Muscle of leg (tissue), 11 donors: ENCODE measurements around the gene PLXNA4. TPM values are rescaled to one million over a fixed set of nuclear protein-coding genes. Genes with fewer than 3 reads are reported as not detected.

Source experiments
- DNase-seq: peaks from one replicate; pipeline ENCODE4 v3.0.0; 2013
- H3K27ac ChIP-seq: one replicate; pipeline ENCODE4 v1.5.1; 2013; ENCODE audit warnings: mild to moderate bottlenecking, low read length, control low read depth
- H3K27me3 ChIP-seq: one replicate; pipeline ENCODE4 v1.6.1; 2013; ENCODE audit warnings: low read length; ENCODE audit not compliant: control insufficient read depth, insufficient read depth
- H3K36me3 ChIP-seq: one replicate; pipeline ENCODE4 v1.6.1; 2013; ENCODE audit warnings: low read length; ENCODE audit not compliant: control insufficient read depth, insufficient read depth
- H3K4me1 ChIP-seq: one replicate; pipeline ENCODE4 v1.6.1; 2013; ENCODE audit warnings: low read length; ENCODE audit not compliant: control insufficient read depth, insufficient read depth
- H3K4me3 ChIP-seq: one replicate; pipeline ENCODE4 v1.5.1; 2013; ENCODE audit warnings: low read length, control low read depth
- H3K9me3 ChIP-seq: replicated peaks from 2 replicates; pipeline ENCODE4 v1.6.1; 2013; ENCODE audit warnings: low read depth, low read length; ENCODE audit not compliant: control insufficient read depth
- WGBS: methylation state at CpG from one replicate; pipeline ENCODE4 v1.1.5; 2013; ENCODE audit warnings: missing lambda C conversion rate; ENCODE audit not compliant: insufficient coverage; 5-methylcytosine and 5-hydroxymethylcytosine counted together
- polyA plus RNA-seq, 8 donors: library from polyadenylated mRNA; unstranded; fragments of 120-200 nt; gene quantifications; one replicate each; pipeline versions ENCODE4 v1.2.1 to v1.2.3, GENCODE V29; 2013; ENCODE audit warnings: inconsistent platforms in 1 of 8, low replicate concordance in 1 of 8; ENCODE audit not compliant: insufficient read length in 8 of 8, insufficient read depth in 1 of 8
- total RNA-seq: library from RNA; stranded (reverse); fragments of 120-200 nt; gene quantifications from one replicate; pipeline ENCODE4 v1.2.4, GENCODE V29; 2013

PLXNA4 gene
- total and polyA plus RNA-seq, 9 donors, result 1.3 to 3.3 (median 2.1) TPM

DNA sequence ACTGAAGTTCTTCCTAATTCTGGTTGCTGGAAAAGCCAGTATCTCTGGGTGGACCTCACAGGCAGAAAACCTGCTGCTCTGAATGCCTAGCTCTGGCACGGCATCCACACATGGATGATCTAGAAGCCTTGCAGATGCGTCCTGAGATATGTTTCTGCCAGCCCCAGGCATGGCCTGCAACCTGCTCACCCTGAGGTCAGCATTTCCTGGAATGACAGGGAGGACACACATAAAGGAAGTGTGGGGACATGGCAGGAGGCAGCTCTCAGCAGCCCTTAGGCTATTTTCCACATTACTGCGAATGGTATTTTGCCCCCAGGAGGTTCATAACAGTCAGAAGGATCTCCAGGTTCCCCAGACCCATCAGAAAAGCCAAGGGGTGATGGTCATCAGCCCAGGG, 23.2 kb downstream of the PLXNA4 start:
- no peaks in the 10 kb centered on the region for H3K4me1 ChIP-seq
- 80% methylated on average over 1 of the region's 3 CpGs for WGBS
- H3K4me3 ChIP-seq, result no peak overlapping the region
- no peak for DNase-seq
- H3K27me3 ChIP-seq, result peaks cover 2% of the 10 kb centered on the region
- peaks cover 12% of the 10 kb centered on the region for H3K9me3 ChIP-seq
- no peak overlapping the region for H3K27ac ChIP-seq
- H3K36me3 ChIP-seq, result no peaks in the 10 kb centered on the region

DNA sequence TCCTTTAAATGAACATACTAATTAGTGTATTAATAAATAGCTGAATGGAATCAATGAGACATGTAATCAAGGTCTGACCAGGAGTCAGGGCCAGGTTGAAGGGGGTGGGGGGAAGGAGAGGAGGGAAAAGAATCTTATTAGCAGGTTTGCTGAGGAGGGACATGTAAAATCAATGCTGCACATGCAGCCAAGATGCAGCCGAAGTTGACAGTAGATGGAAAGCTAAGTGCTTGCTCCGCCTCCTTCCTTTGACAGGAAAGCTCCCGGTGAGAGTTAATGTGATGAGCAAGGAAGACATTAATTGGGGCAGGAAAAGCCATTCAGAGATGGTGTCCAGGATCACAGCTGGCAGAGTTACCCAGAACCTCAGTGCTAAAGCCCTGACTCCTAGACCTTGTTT, 24.4 kb downstream of the PLXNA4 start:
- H3K9me3 ChIP-seq, result peaks cover 12% of the 10 kb centered on the region
- H3K27me3 ChIP-seq, result peaks cover 2% of the 10 kb centered on the region
- H3K4me3 ChIP-seq, result no peak overlapping the region
- no peaks in the 10 kb centered on the region for H3K4me1 ChIP-seq
- H3K36me3 ChIP-seq, result no peaks in the 10 kb centered on the region
- 75% methylated on average over 2 of the region's 3 CpGs for WGBS
- no peak for DNase-seq
- no peak overlapping the region for H3K27ac ChIP-seq

DNA sequence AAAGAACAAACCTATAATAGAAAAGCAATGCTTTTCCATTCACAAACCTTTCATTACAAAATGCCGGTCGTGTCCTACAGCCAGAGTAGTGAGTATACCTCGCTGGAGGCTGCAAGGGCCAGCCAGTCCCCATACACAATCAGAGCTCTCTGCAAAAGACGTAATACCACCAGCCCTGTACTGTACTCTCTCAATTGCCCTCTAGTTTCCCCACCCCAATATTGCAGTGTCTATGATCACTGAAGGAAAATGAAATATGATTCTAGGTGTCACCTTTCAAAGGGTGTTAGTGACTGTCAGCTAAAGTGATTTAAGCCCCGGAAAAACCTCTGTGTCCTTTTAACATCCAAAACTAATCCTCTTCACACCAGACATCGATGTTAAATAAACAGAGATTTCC, 24.8 kb downstream of the PLXNA4 start:
- Histone ChIP-seq H3K4me1 (no peaks in the 10 kb centered on the region), H3K36me3 (no peaks in the 10 kb centered on the region), H3K27me3 (peaks cover 2% of the 10 kb centered on the region), H3K4me3 (no peak overlapping the region), H3K27ac (no peak overlapping the region), H3K9me3 (peaks cover 12% of the 10 kb centered on the region)
- 100% methylated on average over 3 of the region's 6 CpGs for WGBS
- DNase-seq, result no peak

- no peaks in the 10 kb centered on the region for H3K4me1 ChIP-seq
- peaks cover 2% of the 10 kb centered on the region for H3K27me3 ChIP-seq
- DNase-seq, result no peak
- H3K36me3 ChIP-seq, result no peaks in the 10 kb centered on the region
- H3K27ac ChIP-seq, result no peak overlapping the region
- H3K4me3 ChIP-seq, result no peak overlapping the region
- no CpG with 5 or more reads among the region's 4 CpGs for WGBS
- H3K9me3 ChIP-seq, result peaks cover 12% of the 10 kb centered on the region
These were observed 27.7 kb downstream of the PLXNA4 start for GRCh38 chr7:132548489-132549078.

GRCh38 chr7:132547821-132548220, 28.4 kb downstream of the PLXNA4 start:
- Histone ChIP-seq H3K36me3 (no peaks in the 10 kb centered on the region), H3K4me3 (no peak overlapping the region), H3K27ac (no peak overlapping the region), H3K27me3 (peaks cover 2% of the 10 kb centered on the region), H3K9me3 (peaks cover 12% of the 10 kb centered on the region), H3K4me1 (no peaks in the 10 kb centered on the region)
- WGBS, result 30% methylated on average over 2 of the region's 6 CpGs
- DNase-seq, result peak; percentile 25

- Histone ChIP-seq H3K36me3 (no peaks in the 10 kb centered on the region), H3K4me3 (no peak overlapping the region), H3K9me3 (peaks cover 11% of the 10 kb centered on the region), H3K27ac (no peak overlapping the region), H3K4me1 (no peaks in the 10 kb centered on the region), H3K27me3 (peaks cover 2% of the 10 kb centered on the region)
- DNase-seq, result peak; percentile 78
- WGBS, result 40% methylated on average over 1 of the region's 1 CpG
These were observed 29.7 kb downstream of the PLXNA4 start for GRCh38 chr7:132546366-132547127.

DNA sequence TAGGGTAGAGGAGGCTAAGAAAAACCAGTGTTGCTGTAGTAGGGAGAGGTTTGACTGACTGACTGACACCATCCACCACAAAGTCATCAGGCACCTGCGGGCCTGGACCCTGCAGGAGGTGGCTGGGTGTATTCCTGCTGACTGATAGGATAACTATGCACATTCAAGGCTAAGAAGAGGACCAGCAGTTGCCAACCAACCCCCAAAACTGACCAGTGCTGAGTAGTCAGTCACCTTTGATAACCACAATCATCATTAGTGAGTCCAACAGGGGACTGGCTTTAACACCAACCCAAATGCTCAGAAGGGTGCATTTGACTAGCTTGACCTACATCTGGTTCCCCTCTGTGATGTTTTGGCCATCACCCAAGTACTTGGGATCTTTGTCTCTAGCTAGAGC, 30.5 kb downstream of the PLXNA4 start:
- no peaks in the 10 kb centered on the region for H3K27me3 ChIP-seq
- no peaks in the 10 kb centered on the region for H3K36me3 ChIP-seq
- H3K4me3 ChIP-seq, result no peak overlapping the region
- H3K9me3 ChIP-seq, result peaks cover 3% of the 10 kb centered on the region
- WGBS, result no CpG with 5 or more reads among the region's 1 CpG
- H3K27ac ChIP-seq, result no peak overlapping the region
- no peak for DNase-seq
- H3K4me1 ChIP-seq, result no peaks in the 10 kb centered on the region

DNA sequence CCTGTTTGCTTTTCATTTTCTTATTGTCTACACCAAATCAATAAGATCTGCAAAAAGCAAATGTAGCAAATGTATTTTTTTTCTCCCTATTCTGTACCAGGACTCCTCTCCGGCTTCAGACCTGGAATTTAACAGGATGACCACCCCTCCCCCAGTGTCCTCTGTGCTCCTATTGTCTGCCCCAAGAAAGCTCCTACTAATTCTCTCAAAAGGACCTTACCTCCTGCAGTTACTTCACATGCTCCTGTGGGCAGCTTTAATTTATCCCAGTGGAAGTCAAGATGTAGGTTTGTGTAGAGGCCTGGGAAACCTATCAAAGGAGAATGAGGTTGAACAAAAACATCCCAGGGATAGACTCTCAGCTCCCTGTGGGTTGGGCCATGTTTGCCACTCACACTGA, 31.3 kb downstream of the PLXNA4 start:
- no peak overlapping the region for H3K4me3 ChIP-seq
- no peak for DNase-seq
- WGBS, result 89% methylated on average over 1 of the region's 1 CpG
- no peaks in the 10 kb centered on the region for H3K4me1 ChIP-seq
- no peaks in the 10 kb centered on the region for H3K27me3 ChIP-seq
- no peaks in the 10 kb centered on the region for H3K36me3 ChIP-seq
- H3K27ac ChIP-seq, result no peak overlapping the region
- no peaks in the 10 kb centered on the region for H3K9me3 ChIP-seq

DNA sequence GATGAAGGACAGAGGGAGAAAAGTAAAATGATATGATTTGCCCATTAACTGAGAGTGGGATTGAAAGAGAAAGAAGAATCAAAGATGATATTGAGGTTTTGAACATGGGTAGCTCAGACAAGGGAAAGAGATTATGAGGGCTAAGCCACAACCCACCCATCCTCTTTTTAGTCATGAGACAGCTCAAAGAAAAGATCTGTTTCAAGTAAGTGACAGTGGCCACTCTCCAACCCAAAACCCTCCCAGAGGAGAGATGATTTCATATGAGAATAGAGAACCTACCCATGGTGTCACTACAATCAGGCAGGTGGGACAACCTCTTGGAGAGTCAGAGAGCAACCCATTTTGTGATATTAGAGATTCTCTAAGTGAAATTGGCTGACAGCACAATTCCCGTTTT, 32.2 kb downstream of the PLXNA4 start:
- Histone ChIP-seq H3K9me3 (no peaks in the 10 kb centered on the region), H3K4me1 (no peaks in the 10 kb centered on the region), H3K27ac (no peak overlapping the region), H3K27me3 (no peaks in the 10 kb centered on the region), H3K4me3 (no peak overlapping the region), H3K36me3 (no peaks in the 10 kb centered on the region)
- WGBS, result 83% methylated on average over 1 of the region's 1 CpG
- no peak for DNase-seq

- H3K36me3 ChIP-seq, result no peaks in the 10 kb centered on the region
- H3K27ac ChIP-seq, result no peak overlapping the region
- WGBS, result no CpG with 5 or more reads among the region's 1 CpG
- no peaks in the 10 kb centered on the region for H3K27me3 ChIP-seq
- no peak for DNase-seq
- no peak overlapping the region for H3K4me3 ChIP-seq
- no peaks in the 10 kb centered on the region for H3K4me1 ChIP-seq
- H3K9me3 ChIP-seq, result no peaks in the 10 kb centered on the region
These were observed 33.4 kb downstream of the PLXNA4 start for GRCh38 chr7:132542895-132543294.
